HG02870 (cell line): Measurements from ENCODE around the gene ZNF45.
"Not testable (repeated sequence)": the region's sequence is repeated elsewhere in the genome, so short reads cannot be mapped to it uniquely, and the experiment has no call there.

Experiments used
- ATAC-seq: cut with Tn5 transposase; IDR thresholded peaks from one replicate; pipeline ENCODE4 v1.9.1; 2021; ENCODE audit warnings: mild to moderate bottlenecking, moderate library complexity; ENCODE audit not compliant: unreplicated experiment

ZNF45 gene

GRCh38 chr19:43914051-43914450 is 21.0 kb downstream of the ZNF45 start:
- no peak for ATAC-seq

GRCh38 chr19:43913383-43913782 is 21.7 kb downstream of the ZNF45 start:
- no peak for ATAC-seq

GRCh38 chr19:43910884-43911283 is 24.2 kb downstream of the ZNF45 start:
- ATAC-seq, result no peak

- no peak for ATAC-seq
Observed at GRCh38 chr19:43908659-43909058, 26.4 kb downstream of the ZNF45 start.

- ATAC-seq, result no peak
Observed at GRCh38 chr19:43906774-43907173, 28.3 kb downstream of the ZNF45 start.

GRCh38 chr19:43905897-43906296 is 29.2 kb downstream of the ZNF45 start:
- no peak for ATAC-seq

- no peak for ATAC-seq
Observed at GRCh38 chr19:43902399-43902798, 32.7 kb downstream of the ZNF45 start.

- no peak for ATAC-seq
Observed at GRCh38 chr19:43901395-43902390, 33.4 kb downstream of the ZNF45 start.

GRCh38 chr19:43895727-43896308 is 39.3 kb downstream of the ZNF45 start:
- no peak for ATAC-seq

GRCh38 chr19:43883864-43884263 is 51.2 kb downstream of the ZNF45 start, which contains the start of gene ZNF404:
TSS of gene ZNF404 (minus strand) at chr19:43883964.
- ATAC-seq, result no peak

GRCh38 chr19:43880483-43880882 is 54.6 kb downstream of the ZNF45 start:
- no peak for ATAC-seq

- no peak for ATAC-seq
Observed at GRCh38 chr19:43872547-43873336, 62.3 kb downstream of the ZNF45 start.

GRCh38 chr19:43866923-43867322 is 68.2 kb downstream of the ZNF45 start:
- not testable (repeated sequence) for ATAC-seq
